HEK293 (cell line): ENCODE data around the gene ICAM1.

ENCODE experiments used
- HIC1 ChIP-seq: fragments of 450-650 bp; formaldehyde crosslinking; IDR thresholded peaks from 2 replicates; pipeline ENCODE4 v1.5.1; 2016; ENCODE audit warnings: missing biosample characterization, missing genetic modification characterization
- IKZF3 ChIP-seq: fragments of 450-650 bp; IDR thresholded peaks from 2 replicates; pipeline ENCODE4 v1.5.0; 2018; ENCODE audit warnings: missing biosample characterization, mild to moderate bottlenecking, missing genetic modification characterization, moderate library complexity
- OVOL3 ChIP-seq: fragments of 450-650 bp; formaldehyde crosslinking; IDR thresholded peaks from 2 replicates; pipeline ENCODE4 v1.5.1; 2016; ENCODE audit warnings: missing biosample characterization, missing genetic modification characterization
- SCRT2 ChIP-seq: fragments of 450-650 bp; formaldehyde crosslinking; IDR thresholded peaks from 2 replicates; pipeline ENCODE4 v1.5.1; 2016; ENCODE audit warnings: missing biosample characterization, missing genetic modification characterization
- SP2 ChIP-seq: fragments of 450-650 bp; formaldehyde crosslinking; IDR thresholded peaks from 2 replicates; pipeline ENCODE4 v1.5.1; 2016; ENCODE audit warnings: missing biosample characterization, missing genetic modification characterization
- SP7 ChIP-seq: fragments of 450-650 bp; formaldehyde crosslinking; IDR thresholded peaks from 2 replicates; pipeline ENCODE4 v1.5.1; 2016; ENCODE audit warnings: missing biosample characterization, missing genetic modification characterization
- YY1 ChIP-seq: fragments of 450-650 bp; formaldehyde crosslinking; IDR thresholded peaks from 2 replicates; pipeline ENCODE4 v1.5.1; 2018; ENCODE audit warnings: missing biosample characterization, missing genetic modification characterization
- ZBTB10 ChIP-seq: fragments of 450-650 bp; formaldehyde crosslinking; IDR thresholded peaks from 2 replicates; pipeline ENCODE4 v1.5.1; 2016; ENCODE audit warnings: missing biosample characterization, missing genetic modification characterization
- ZIC2 ChIP-seq: fragments of 450-650 bp; formaldehyde crosslinking; IDR thresholded peaks from 2 replicates; pipeline ENCODE4 v1.5.1; 2016; ENCODE audit warnings: missing biosample characterization, missing genetic modification characterization
- ZNF121 ChIP-seq: fragments of 450-650 bp; formaldehyde crosslinking; IDR thresholded peaks from 2 replicates; pipeline ENCODE4 v1.5.1; 2016; ENCODE audit warnings: missing biosample characterization, missing genetic modification characterization
- ZNF148 ChIP-seq: fragments of 450-650 bp; formaldehyde crosslinking; IDR thresholded peaks from 2 replicates; pipeline ENCODE4 v1.5.0; 2017; ENCODE audit warnings: missing biosample characterization, missing genetic modification characterization, borderline replicate concordance
- ZNF157 ChIP-seq: fragments of 450-650 bp; formaldehyde crosslinking; IDR thresholded peaks from 2 replicates; pipeline ENCODE4 v1.5.1; 2016; ENCODE audit warnings: missing biosample characterization, missing genetic modification characterization
- ZNF2 ChIP-seq: fragments of 450-650 bp; formaldehyde crosslinking; IDR thresholded peaks from 2 replicates; pipeline ENCODE4 v1.5.1; 2016; ENCODE audit warnings: missing biosample characterization, missing genetic modification characterization
- ZNF221 ChIP-seq: fragments of 450-650 bp; formaldehyde crosslinking; IDR thresholded peaks from 2 replicates; pipeline ENCODE4 v1.5.1; 2017; ENCODE audit warnings: missing biosample characterization, missing genetic modification characterization, borderline replicate concordance
- ZNF239 ChIP-seq: fragments of 450-650 bp; formaldehyde crosslinking; IDR thresholded peaks from 2 replicates; pipeline ENCODE4 v1.5.1; 2016; ENCODE audit warnings: missing biosample characterization, missing genetic modification characterization
- ZNF24 ChIP-seq: fragments of 450-650 bp; formaldehyde crosslinking; IDR thresholded peaks from 2 replicates; pipeline ENCODE4 v1.5.1; 2016; ENCODE audit warnings: missing biosample characterization, missing genetic modification characterization
- ZNF274 ChIP-seq, 2 experiments: fragments of 200-500 bp in 1 of 2; fragments of 450-650 bp in 1 of 2; sonication (Bioruptor generic) in 1 of 2; formaldehyde crosslinking in 1 of 2; IDR thresholded peaks; 2 replicates each; pipeline versions ENCODE4 v1.5.1 to v1.6.1; 2014 to 2016; ENCODE audit warnings: borderline replicate concordance in 1 of 2, inconsistent platforms in 1 of 2, low read length in 1 of 2, missing biosample characterization in 1 of 2, missing genetic modification characterization in 1 of 2
- ZNF292 ChIP-seq: fragments of 450-650 bp; formaldehyde crosslinking; IDR thresholded peaks from 2 replicates; pipeline ENCODE4 v1.5.1; 2016; ENCODE audit warnings: low read depth, missing biosample characterization, missing genetic modification characterization, borderline replicate concordance
- ZNF324 ChIP-seq: fragments of 450-650 bp; formaldehyde crosslinking; IDR thresholded peaks from 2 replicates; pipeline ENCODE4 v1.5.1; 2016; ENCODE audit warnings: missing biosample characterization, missing genetic modification characterization
- ZNF391 ChIP-seq: fragments of 450-650 bp; formaldehyde crosslinking; IDR thresholded peaks from 2 replicates; pipeline ENCODE4 v1.5.1; 2016; ENCODE audit warnings: low read depth, missing biosample characterization, missing genetic modification characterization, borderline replicate concordance
- ZNF416 ChIP-seq: fragments of 450-650 bp; formaldehyde crosslinking; IDR thresholded peaks from 2 replicates; pipeline ENCODE4 v1.5.1; 2016; ENCODE audit warnings: missing biosample characterization, missing genetic modification characterization
- ZNF580 ChIP-seq: fragments of 450-650 bp; formaldehyde crosslinking; IDR thresholded peaks from 2 replicates; pipeline ENCODE4 v1.5.1; 2016; ENCODE audit warnings: missing biosample characterization, missing genetic modification characterization
- ZNF701 ChIP-seq: fragments of 450-650 bp; formaldehyde crosslinking; IDR thresholded peaks from 2 replicates; pipeline ENCODE4 v1.5.1; 2016; ENCODE audit warnings: missing biosample characterization, missing genetic modification characterization
- ZNF792 ChIP-seq: fragments of 450-650 bp; formaldehyde crosslinking; IDR thresholded peaks from 2 replicates; pipeline ENCODE4 v1.5.1; 2016; ENCODE audit warnings: missing biosample characterization, missing genetic modification characterization
- ZNF830 ChIP-seq: fragments of 450-650 bp; IDR thresholded peaks from 2 replicates; pipeline ENCODE4 v1.5.0; 2018; ENCODE audit warnings: missing biosample characterization, missing genetic modification characterization, low read depth, mild to moderate bottlenecking, moderate library complexity
- ZNF843 ChIP-seq: fragments of 450-650 bp; formaldehyde crosslinking; IDR thresholded peaks from 2 replicates; pipeline ENCODE4 v1.5.1; 2016; ENCODE audit warnings: missing biosample characterization, missing genetic modification characterization
- ZSCAN30 ChIP-seq: fragments of 450-650 bp; IDR thresholded peaks from 2 replicates; pipeline ENCODE4 v1.5.1; 2018; ENCODE audit warnings: missing biosample characterization, mild to moderate bottlenecking, missing genetic modification characterization, moderate library complexity
- TF ChIP-seq, protein P1 (sequence below): fragments of 450-650 bp; formaldehyde crosslinking; IDR thresholded peaks from 2 replicates; pipeline ENCODE4 v1.5.1; 2016; ENCODE audit warnings: missing biosample characterization, missing genetic modification characterization, low read depth
- TF ChIP-seq, protein P2 (sequence below): fragments of 450-650 bp; formaldehyde crosslinking; IDR thresholded peaks from 2 replicates; pipeline ENCODE4 v1.5.1; 2017; ENCODE audit warnings: missing biosample characterization, missing genetic modification characterization

ICAM1 gene

DNA sequence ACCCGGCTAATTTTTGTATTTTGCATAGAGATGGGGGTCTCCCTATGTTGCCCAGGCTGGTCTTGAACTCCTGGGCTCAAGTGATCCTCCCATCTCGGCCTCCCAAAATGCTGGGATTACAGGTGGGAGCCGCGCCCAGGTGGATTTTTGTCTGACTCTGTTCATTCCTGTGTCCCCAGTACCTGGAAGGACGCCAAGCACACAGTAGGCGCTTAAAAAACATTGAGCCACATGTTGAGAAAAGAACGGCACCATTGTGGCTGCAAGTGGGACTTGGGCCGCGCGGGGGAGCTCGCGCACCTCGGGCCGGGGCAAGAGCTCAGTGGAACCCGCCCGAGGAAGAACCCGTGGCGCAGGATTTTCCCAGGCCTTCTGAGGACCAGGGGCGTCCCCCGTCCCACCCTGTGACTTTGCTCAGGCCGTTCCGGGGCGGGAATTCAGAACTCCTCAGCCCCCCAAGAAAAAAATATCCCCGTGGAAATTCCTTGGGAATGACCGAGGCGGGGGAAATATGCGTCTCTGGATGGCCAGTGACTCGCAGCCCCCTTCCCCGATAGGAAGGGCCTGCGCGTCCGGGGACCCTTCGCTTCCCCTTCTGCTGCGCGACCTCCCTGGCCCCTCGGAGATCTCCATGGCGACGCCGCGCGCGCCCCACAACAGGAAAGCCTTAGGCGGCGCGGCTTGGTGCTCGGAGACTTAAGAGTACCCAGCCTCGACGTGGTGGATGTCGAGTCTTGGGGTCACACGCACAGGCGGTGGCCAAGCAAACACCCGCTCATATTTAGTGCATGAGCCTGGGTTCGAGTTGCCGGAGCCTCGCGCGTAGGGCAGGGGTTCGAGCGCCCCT, 1.4 kb upstream of the ICAM1 start (continued):
- TF ChIP-seq ZNF830 (tag by site-specific recombination) (no peak), ZNF274 (IDR thresholded peaks at IDR 0.05; ENCODE audit: low read length) (no peak), ZNF274 (tag by site-specific recombination; IDR thresholded peaks at IDR 0.05; ENCODE audit: borderline replicate concordance) (no peak), ZNF121 (tag by site-specific recombination) (peak; percentile 94), ZNF701 (no peak), IKZF3 (tag by site-specific recombination) (peak; percentile 91), ZNF292 (tag by site-specific recombination) (no peak), ZSCAN30 (peak; percentile 89; the same call in 1 of the 2 replicates), ZNF148 (tag by site-specific recombination) (no peak), SCRT2 (tag by site-specific recombination) (peak; percentile 89), SP2 (peak; percentile 13; the same call in 1 of the 2 replicates), ZIC2 (tag by site-specific recombination) (no peak), HIC1 (tag by site-specific recombination) (no peak), OVOL3 (tag by site-specific recombination) (no peak), ZNF324 (tag by site-specific recombination) (no peak), ZNF2 (no peak), ZNF843 (no peak), ZNF24 (tag by site-specific recombination) (0 out of 2 replicates have a peak, but pooled peaks have one; percentile 48), ZNF391 (peak; percentile 71; the same call in 1 of the 2 replicates), ZNF416 (tag by site-specific recombination) (no peak), ZNF221 (tag by site-specific recombination) (no peak), ZNF792 (peak; percentile 96), ZBTB10 (no peak), ZNF157 (tag by site-specific recombination) (no peak), YY1 (tag by site-specific recombination) (peak; percentile 27; the same call in 1 of the 2 replicates), SP7 (tag by site-specific recombination) (0 out of 2 replicates have a peak, but pooled peaks have one; percentile 44), ZNF580 (tag by site-specific recombination) (0 out of 2 replicates have a peak, but pooled peaks have one; percentile 71), ZNF239 (tag by site-specific recombination) (no peak)
- TF ChIP-seq, protein P1, sequence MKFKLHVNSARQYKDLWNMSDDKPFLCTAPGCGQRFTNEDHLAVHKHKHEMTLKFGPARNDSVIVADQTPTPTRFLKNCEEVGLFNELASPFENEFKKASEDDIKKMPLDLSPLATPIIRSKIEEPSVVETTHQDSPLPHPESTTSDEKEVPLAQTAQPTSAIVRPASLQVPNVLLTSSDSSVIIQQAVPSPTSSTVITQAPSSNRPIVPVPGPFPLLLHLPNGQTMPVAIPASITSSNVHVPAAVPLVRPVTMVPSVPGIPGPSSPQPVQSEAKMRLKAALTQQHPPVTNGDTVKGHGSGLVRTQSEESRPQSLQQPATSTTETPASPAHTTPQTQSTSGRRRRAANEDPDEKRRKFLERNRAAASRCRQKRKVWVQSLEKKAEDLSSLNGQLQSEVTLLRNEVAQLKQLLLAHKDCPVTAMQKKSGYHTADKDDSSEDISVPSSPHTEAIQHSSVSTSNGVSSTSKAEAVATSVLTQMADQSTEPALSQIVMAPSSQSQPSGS (tag by site-specific recombination) = no peak
- TF ChIP-seq, protein P2, sequence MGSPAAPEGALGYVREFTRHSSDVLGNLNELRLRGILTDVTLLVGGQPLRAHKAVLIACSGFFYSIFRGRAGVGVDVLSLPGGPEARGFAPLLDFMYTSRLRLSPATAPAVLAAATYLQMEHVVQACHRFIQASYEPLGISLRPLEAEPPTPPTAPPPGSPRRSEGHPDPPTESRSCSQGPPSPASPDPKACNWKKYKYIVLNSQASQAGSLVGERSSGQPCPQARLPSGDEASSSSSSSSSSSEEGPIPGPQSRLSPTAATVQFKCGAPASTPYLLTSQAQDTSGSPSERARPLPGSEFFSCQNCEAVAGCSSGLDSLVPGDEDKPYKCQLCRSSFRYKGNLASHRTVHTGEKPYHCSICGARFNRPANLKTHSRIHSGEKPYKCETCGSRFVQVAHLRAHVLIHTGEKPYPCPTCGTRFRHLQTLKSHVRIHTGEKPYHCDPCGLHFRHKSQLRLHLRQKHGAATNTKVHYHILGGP (tag by site-specific recombination) = no peak
